K562 (cell line): ENCODE results near the gene TMEM117. TPM values are rescaled to one million over a fixed set of nuclear protein-coding genes. Genes with fewer than 3 reads are reported as not detected.

Experiments
- ATAC-seq: fragments of 200-7000 bp; cut with Tn5 transposase; 3 replicates; pipeline ENCODE4 v1.9.1; 2020; ENCODE audit warnings: moderate library complexity
- BruUV-seq: library from RNA; stranded (reverse); fragments of 400-500 nt; replicated peaks from 2 replicates; lab custom pipeline; 2021; lab: Mats Ljungman, UMichigan
- CTCF ChIA-PET: fragments of 300-600 bp; formaldehyde crosslinking; extraction: SDS; loops from one replicate; lab custom pipeline; 2021; ENCODE audit warnings: low intra/inter-chr PET ratio; lab: Yijun Ruan, JAX
- POLR2A ChIA-PET: fragments of 300-600, 350-650 bp; sonication (Branson Sonifier 250); formaldehyde crosslinking; extraction: SDS; loops from one replicate; lab custom pipeline; 2021; ENCODE audit warnings: antibody characterized with exemption, inconsistent platforms; lab: Yijun Ruan, JAX
- DNase-seq, 4 experiments: peaks; one replicate each; pipeline versions ENCODE4 v3.0.0 to v3.0.0-alpha.2; 2011 to 2018; ENCODE audit warnings: low spot score in 3 of 4, mixed read lengths in 3 of 4; ENCODE audit errors: extremely low read depth in 1 of 4
- FAIRE-seq: peaks from 2 replicates; lab custom pipeline; 2011; peaks lifted over from hg19 to GRCh38; lab: Jason Lieb, UNC
- H2AFZ ChIP-seq: 2 replicates; pipeline ENCODE4 v1.6.0; 2011; ENCODE audit warnings: low read depth, low read length, control low read depth, inconsistent platforms
- H3K27ac ChIP-seq: fragments of 200-600 bp; 3 replicates; pipeline ENCODE4 v1.8.0; 2011; ENCODE audit warnings: low read depth, mild to moderate bottlenecking, control low read depth, inconsistent platforms, low read length, moderate library complexity, mixed read lengths; ENCODE audit errors: extremely low read depth
- H3K27me3 ChIP-seq, 2 experiments: fragments of 300-600 bp in 1 of 2; 2 replicates in 1 of 2; 3 replicates in 1 of 2; pipeline versions ENCODE4 v1.6.0 to v1.8.0; 2011; ENCODE audit warnings: inconsistent platforms in 2 of 2, low read length in 2 of 2, mild to moderate bottlenecking in 1 of 2, mixed read lengths in 1 of 2, moderate library complexity in 1 of 2; ENCODE audit not compliant: control insufficient read depth in 2 of 2, insufficient read depth in 2 of 2
- H3K36me3 ChIP-seq: fragments of 300-600 bp; 3 replicates; pipeline ENCODE4 v1.8.0; 2011; ENCODE audit warnings: mild to moderate bottlenecking, low read length, inconsistent platforms; ENCODE audit not compliant: control insufficient read depth, insufficient read depth
- H3K4me1 ChIP-seq, 2 experiments: fragments of 200-600 bp in 1 of 2; replicated peaks in 1 of 2; 2 replicates in 1 of 2; 3 replicates in 1 of 2; pipeline versions ENCODE4 v1.5.1 to v1.8.0; 2011; ENCODE audit warnings: inconsistent platforms in 2 of 2, low read length in 2 of 2, mild to moderate bottlenecking in 1 of 2, mixed read lengths in 1 of 2, moderate library complexity in 1 of 2; ENCODE audit not compliant: control insufficient read depth in 2 of 2, insufficient read depth in 2 of 2
- H3K4me2 ChIP-seq: 2 replicates; pipeline ENCODE4 v1.6.1; 2011; ENCODE audit warnings: low read length, control low read depth, inconsistent platforms, mixed read lengths; ENCODE audit not compliant: insufficient read depth
- H3K4me3 ChIP-seq: fragments of 200-600 bp; sonication (generic), shearing (Covaris generic); 2 replicates; pipeline ENCODE4 v1.5.1; 2016; ENCODE audit warnings: control low read depth, inconsistent platforms
- H3K79me2 ChIP-seq: fragments of 200-600 bp; 3 replicates; pipeline ENCODE4 v1.8.0; 2011; ENCODE audit warnings: low read length, inconsistent platforms; ENCODE audit not compliant: control insufficient read depth, insufficient read depth
- H3K9ac ChIP-seq, 2 experiments: 2 replicates each; pipeline versions ENCODE4 v1.6.0 to v1.6.1; 2011; ENCODE audit warnings: low read depth in 2 of 2, low read length in 2 of 2, control low read depth in 1 of 2, inconsistent platforms in 1 of 2, mild to moderate bottlenecking in 1 of 2, mixed read lengths in 1 of 2; ENCODE audit not compliant: insufficient read depth in 1 of 2
- H3K9me1 ChIP-seq: one replicate; pipeline ENCODE4 v1.6.0; 2011; ENCODE audit warnings: inconsistent platforms, mild to moderate bottlenecking, low read length, moderate library complexity; ENCODE audit not compliant: control insufficient read depth, insufficient read depth
- H3K9me3 ChIP-seq: replicated peaks from 2 replicates; pipeline ENCODE4 v1.5.1; 2011; ENCODE audit warnings: low read depth, low read length, inconsistent platforms; ENCODE audit not compliant: control insufficient read depth, insufficient read depth
- H4K20me1 ChIP-seq: replicated peaks from 2 replicates; pipeline ENCODE4 v1.6.1; 2011; ENCODE audit warnings: low read length, inconsistent platforms, mixed read lengths; ENCODE audit not compliant: control insufficient read depth, insufficient read depth
- CBFA2T3 ChIP-seq: fragments of 450-650 bp; IDR thresholded peaks from 2 replicates; pipeline ENCODE4 v1.6.1; 2017
- CREM ChIP-seq: IDR thresholded peaks from 2 replicates; pipeline ENCODE4 v1.6.1; 2014; ENCODE audit warnings: antibody characterized with exemption, low read depth
- FOXP1 ChIP-seq: sonication (generic); formaldehyde crosslinking; IDR thresholded peaks from 2 replicates; pipeline ENCODE4 v1.8.0; 2022; ENCODE audit warnings: mild to moderate bottlenecking, missing genetic modification reagents
- MBD1 ChIP-seq: fragments of 250-450 bp; sonication (Bioruptor Pico); IDR thresholded peaks from 2 replicates; pipeline ENCODE4 v1.8.0; 2022; ENCODE audit warnings: inconsistent platforms
- RCOR1 ChIP-seq, 2 experiments: IDR thresholded peaks; 2 replicates each; pipeline ENCODE4 v1.6.1; 2012; ENCODE audit warnings: low read depth in 2 of 2, low read length in 2 of 2, borderline replicate concordance in 1 of 2, improper control_type of control experiment in 1 of 2
- SAFB2 ChIP-seq: fragments of 200-400 bp; formaldehyde crosslinking; IDR thresholded peaks from 2 replicates; pipeline ENCODE4 v1.6.1; 2018; ENCODE audit warnings: borderline replicate concordance, low read length, low read depth, moderate library complexity; ENCODE audit not compliant: severe bottlenecking
- XRCC5 ChIP-seq: fragments of 200-400 bp; formaldehyde crosslinking; IDR thresholded peaks from 2 replicates; pipeline ENCODE4 v1.6.1; 2017; ENCODE audit warnings: low read depth, mild to moderate bottlenecking, low read length
- YBX1 ChIP-seq: fragments of 450-650 bp; IDR thresholded peaks from 2 replicates; pipeline ENCODE4 v1.7.1; 2016; ENCODE audit warnings: mild to moderate bottlenecking
- ZNF431 ChIP-seq: sonication (generic); formaldehyde crosslinking; IDR thresholded peaks from 2 replicates; pipeline ENCODE4 v1.8.0; 2022; ENCODE audit warnings: mild to moderate bottlenecking, missing genetic modification reagents
- ZNF551 ChIP-seq: fragments of 250-450 bp; sonication (Bioruptor Pico); IDR thresholded peaks from 2 replicates; pipeline ENCODE4 v1.5.0; 2021; ENCODE audit warnings: mild to moderate bottlenecking, moderate library complexity
- WGBS: fragments of 100-300 bp; shearing (Covaris generic); methylation state at CpG from one replicate; pipeline ENCODE4 v1.1.6; 2016; ENCODE audit warnings: low coverage, mixed read lengths; ENCODE audit not compliant: insufficient coverage; ENCODE audit errors: missing lambda C conversion rate; 5-methylcytosine and 5-hydroxymethylcytosine counted together
- in situ Hi-C: fragments of 300-500 bp; cut with MboI; formaldehyde crosslinking; loops from 4 replicates; pipeline ENCODE4 v1.15.0; 2018; ENCODE audit warnings: inconsistent platforms, mixed read lengths
- intact Hi-C: fragments of 100-400 bp; cut with micrococcal nuclease; formaldehyde crosslinking; loops from 2 replicates; pipeline ENCODE4 v1.14.2; 2022
- polyA plus RNA-seq, 8 experiments: library from polyadenylated mRNA; depleted of rRNA in 4 of 8; stranded (reverse) in 5 of 8; unstranded in 3 of 8; fragments of >200 nt; fragmentation: Nextera tagmentation in 2 of 8; fragmentation: Illumina TruSeq in 1 of 8; extraction: Ambion mirVana in 2 of 8; extraction: Trizol in 1 of 8; gene quantifications; 2 replicates each; pipeline versions ENCODE4 v1.2.1 to v1.2.3, GENCODE V29; 2011 to 2014; ENCODE audit warnings: inconsistent platforms in 1 of 8, missing spikeins in 1 of 8
- total RNA-seq, 7 experiments: library from RNA; depleted of rRNA in 6 of 7; stranded (reverse); fragments of >200 nt in 6 of 7; fragmentation: Illumina TruSeq in 2 of 7; extraction: Trizol in 2 of 7; gene quantifications; 2 replicates each; pipeline versions ENCODE4 v1.2.1 to v1.2.3, GENCODE V29; 2011 to 2021; ENCODE audit warnings: low replicate concordance in 1 of 7

Gene TMEM117
- total and polyA plus RNA-seq, 9 of the 15 experiments (the other 6 are each of a cell fraction or from before 2014, with no cell fraction given), result 0.31 to 2.8 (median 1.0) TPM

- no peak for TF ChIP-seq MBD1 (CRISPR knock-in tag)
- TF ChIP-seq ZNF431 (CRISPR knock-in tag), result no peak
- TF ChIP-seq SAFB2, result no peak
Measured at GRCh38 chr12:44246482-44247105, 410.7 kb downstream of the TMEM117 start (continued).

- POLR2A ChIA-PET, result no interaction called here
- ATAC-seq, result no peak
Measured at GRCh38 chr12:44247588-44247987, 411.7 kb downstream of the TMEM117 start.

More at GRCh38 chr12:44247588-44247987, 411.7 kb downstream of the TMEM117 start:
- CTCF ChIA-PET, result no interaction called here
- Histone ChIP-seq H2AFZ (no peak overlapping the region), H3K9me1 (no peaks in the 10 kb centered on the region), H3K27me3 (no peaks in the 10 kb centered on the region), H3K79me2 (no peaks in the 10 kb centered on the region), H3K27ac (no peak overlapping the region), H4K20me1 (no peaks in the 10 kb centered on the region), H3K9ac (no peak overlapping the region), H3K4me2 (no peak overlapping the region), H3K36me3 (no peaks in the 10 kb centered on the region), H3K9me3 (no peaks in the 10 kb centered on the region; the same call in 1 of the 2 replicates), H3K4me1 (no peaks in the 10 kb centered on the region), H3K4me3 (no peak overlapping the region)
- DNase-seq, result no peak
- intact Hi-C loops (no loop called here), in situ Hi-C loops (no loop called here)
- 2% methylated on average over 4 of the region's 4 CpGs for WGBS
- TF ChIP-seq ZNF551 (CRISPR knock-in tag), result no peak
- no peak for TF ChIP-seq XRCC5
- no peak for TF ChIP-seq CBFA2T3
- TF ChIP-seq RCOR1 (IDR thresholded peaks at IDR 0.05; ENCODE audit: borderline replicate concordance in 1 of 2, low read depth in 2 of 2, low read length in 2 of 2), result no peak
- no peak for TF ChIP-seq FOXP1 (CRISPR knock-in tag)
- no peak for TF ChIP-seq YBX1
- TF ChIP-seq CREM, result no peak
- BruUV-seq, result no TSS peak
- FAIRE-seq, result no peak
